Heart right ventricle (tissue), 16 donors: Measurements from ENCODE around the gene CPA2. TPM values are rescaled to one million over a fixed set of nuclear protein-coding genes. Genes with fewer than 3 reads are reported as not detected.
"Not testable (repeated sequence)": the region's sequence is repeated elsewhere in the genome, so short reads cannot be mapped to it uniquely, and the experiment has no call there.

Experiments used
- ATAC-seq, 8 donors: fragments of 200-7000 bp; cut with Tn5 transposase; one replicate each; pipeline ENCODE4 v1.9.1; 2020; ENCODE audit warnings: mild to moderate bottlenecking in 8 of 8, moderate library complexity in 8 of 8, moderate number of reproducible peaks in 1 of 8
- DNase-seq, 2 donors: peaks; one replicate each; pipeline ENCODE4 v3.0.0-alpha.2; 2020
- H3K27ac ChIP-seq, 10 donors: fragments of 200-600 bp; sonication (generic) in 2 of 10; one replicate each; pipeline versions ENCODE4 v1.5.0 to v1.8.0; 2020 to 2022; ENCODE audit warnings: mild to moderate bottlenecking in 3 of 10
- H3K27me3 ChIP-seq, 7 donors: fragments of 200-600 bp; one replicate each; pipeline ENCODE4 v1.8.0; 2021 to 2022; ENCODE audit warnings: mild to moderate bottlenecking in 2 of 7
- H3K36me3 ChIP-seq, 9 donors: fragments of 200-600 bp; sonication (generic) in 1 of 9; one replicate each; pipeline versions ENCODE4 v1.5.0 to v1.8.0; 2020 to 2022; ENCODE audit warnings: mild to moderate bottlenecking in 2 of 9
- H3K4me1 ChIP-seq, 9 donors: fragments of 200-600 bp; sonication (generic) in 1 of 9; one replicate each; pipeline versions ENCODE4 v1.5.0 to v1.8.0; 2020 to 2022; ENCODE audit warnings: mild to moderate bottlenecking in 4 of 9
- H3K4me3 ChIP-seq, 10 donors: fragments of 200-600 bp; sonication (generic) in 2 of 10; one replicate each; pipeline versions ENCODE4 v1.5.0 to v1.8.0; 2020 to 2022; ENCODE audit warnings: mild to moderate bottlenecking in 7 of 10, moderate library complexity in 2 of 10
- H3K9me3 ChIP-seq, 11 donors: fragments of 200-600 bp in 10 of 11; sonication (generic) in 2 of 11; one replicate each; pipeline versions ENCODE4 v1.5.0 to v1.8.0; 2013 to 2022; ENCODE audit warnings: mild to moderate bottlenecking in 2 of 11, control low read depth in 1 of 11, moderate library complexity in 1 of 11
- CTCF ChIP-seq, 9 donors: fragments of 200-600 bp; sonication (generic) in 2 of 9; IDR thresholded peaks; one replicate each; pipeline versions ENCODE4 v1.5.0 to v1.8.0; 2021 to 2022; ENCODE audit warnings: antibody characterized with exemption in 9 of 9, mild to moderate bottlenecking in 5 of 9, moderate library complexity in 1 of 9
- WGBS, 2 donors: extraction: QIAGEN DNeasy Blood & Tissue Kit; methylation state at CpG; one replicate each; pipeline ENCODE4 v1.1.7; 2013; ENCODE audit warnings: inconsistent platforms in 1 of 2; 5-methylcytosine and 5-hydroxymethylcytosine counted together
- intact Hi-C, 10 donors: fragments of 100-400 bp; cut with DNase I; formaldehyde crosslinking; loops; one replicate each; pipeline versions ENCODE4 v1.11.1 to v1.14.2; 2022
- polyA plus RNA-seq, 2 donors: library from polyadenylated mRNA; stranded (reverse); fragments of 200-250 nt; gene quantifications; one replicate each; pipeline ENCODE4 v1.2.3, GENCODE V29; 2013
- total RNA-seq, 10 donors: library from RNA; stranded (reverse); fragmentation: NEBNext Ultra II Directional in 3 of 10; extraction: Animal tissue kit (Norgen Biotek cat#: 25700) in 3 of 10; gene quantifications; one replicate each; pipeline versions ENCODE4 v1.2.1 to v1.2.4, GENCODE V29; 2021 to 2023
- donor health status: Arrhythmogenic right ventricular cardiomyopathy.
- donor health status: ischemic (EF 13 %, LVEDD 7.1; RV severe dilation, severe dysfunction).
- donor health status: healthy with polysubstance abuse.
- donor health status: DM: no; HTN: yes; CAD: no.
- donor health status: DM: no; HTN: no; CAD: no.
- donor health status: ischemic (EF 25% LVEDD 6.9; RV normal size, moderate dysfunction).
- donor health status: ischemic (EF 25% LVEDD 5.7; RV mildly dilated, moderate dysfunction).
- donor health status: healthy.
- donor health status: DM: yes; HTN: yes; CAD: no.
- donor health status: Ischemic cardiomyopathy.
- donor health status: ischemic (EF 35%, LVEDD 5.7; RV mildly dilated, moderate dysfunction).
- donor health status: nonischemic (EF 11% LVEDD 7.7; RV severe dilation, severe dysfunction).
- donor health status: DM: yes; HTN: yes; CAD: no.
- donor health status: PGD.
- donor health status: ischemic (EF 29% LVEDD 5.4; RV normal size, mild dysfunction).
- donor health status: nonischemic (EF 23%, LVEDD 6.1; RV moderate dilation, normal function).

Gene CPA2
- total and polyA plus RNA-seq, 12 donors = 0.23 to 1.1 (median 0.89) TPM; not detected in 4

GRCh38 chr7:130305433-130306042 lies 38.9 kb downstream of the CPA2 start:
- no peak for TF ChIP-seq CTCF (IDR thresholded peaks at IDR 0.05)
- H3K27ac ChIP-seq = no peak overlapping the region
- H3K9me3 ChIP-seq = no peaks in the 10 kb centered on the region
- H3K36me3 ChIP-seq = no peaks in the 10 kb centered on the region
- intact Hi-C loops = no loop called here
- peaks cover 0 to 5% (median 0%) of the 10 kb centered on the region in 7 donors for H3K27me3 ChIP-seq
- no peaks in the 10 kb centered on the region for H3K4me1 ChIP-seq
- ATAC-seq = no peak
- DNase-seq = no peak
- H3K4me3 ChIP-seq = no peak overlapping the region
- 86% methylated on average over 21 of the region's 21 CpGs for WGBS, 2 donors

GRCh38 chr7:130309986-130310385 lies 43.3 kb downstream of the CPA2 start:
- no peaks in the 10 kb centered on the region for H3K36me3 ChIP-seq
- intact Hi-C loops = no loop called here
- 88% methylated on average over 6 of the region's 6 CpGs for WGBS, 2 donors
- no peaks in the 10 kb centered on the region for H3K4me1 ChIP-seq
- no peak for TF ChIP-seq CTCF (IDR thresholded peaks at IDR 0.05)
- ATAC-seq (no peak), DNase-seq (no peak)
- no peak overlapping the region for H3K27ac ChIP-seq
- no peaks in the 10 kb centered on the region for H3K9me3 ChIP-seq
- no peak overlapping the region for H3K4me3 ChIP-seq
- H3K27me3 ChIP-seq = no peaks in the 10 kb centered on the region

DNA sequence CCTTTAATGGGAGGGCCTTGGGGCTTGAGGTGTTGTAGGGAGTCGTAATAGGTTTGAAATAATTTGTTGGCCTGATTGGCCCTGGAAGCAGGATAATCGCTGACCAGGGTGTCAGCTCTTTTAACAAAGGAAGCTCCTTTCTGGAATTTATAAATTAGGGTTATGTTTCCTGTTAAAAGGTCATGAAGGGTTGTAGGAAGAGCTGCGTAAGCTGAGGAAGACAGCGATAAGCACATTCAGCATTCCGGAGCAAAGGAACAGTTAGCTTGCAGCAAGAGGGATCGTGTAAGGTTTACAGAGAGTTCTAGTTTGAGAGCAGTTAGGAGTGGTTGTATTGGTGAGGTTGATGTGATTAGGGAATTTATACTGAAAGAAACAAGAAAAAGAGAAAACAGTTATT lies 47.6 kb downstream of the CPA2 start:
- Histone ChIP-seq H3K27ac (no peak overlapping the region), H3K4me3 (no peak overlapping the region), H3K9me3 (no peaks in the 10 kb centered on the region), H3K36me3 (no peaks in the 10 kb centered on the region), H3K27me3 (no peaks in the 10 kb centered on the region), H3K4me1 (no peaks in the 10 kb centered on the region)
- ATAC-seq = no peak
- no peak for DNase-seq
- intact Hi-C loops = no loop called here
- TF ChIP-seq CTCF (IDR thresholded peaks at IDR 0.05) = no peak
- 60 to 64% methylated on average over 6 of the region's 6 CpGs for WGBS, 2 donors

DNA sequence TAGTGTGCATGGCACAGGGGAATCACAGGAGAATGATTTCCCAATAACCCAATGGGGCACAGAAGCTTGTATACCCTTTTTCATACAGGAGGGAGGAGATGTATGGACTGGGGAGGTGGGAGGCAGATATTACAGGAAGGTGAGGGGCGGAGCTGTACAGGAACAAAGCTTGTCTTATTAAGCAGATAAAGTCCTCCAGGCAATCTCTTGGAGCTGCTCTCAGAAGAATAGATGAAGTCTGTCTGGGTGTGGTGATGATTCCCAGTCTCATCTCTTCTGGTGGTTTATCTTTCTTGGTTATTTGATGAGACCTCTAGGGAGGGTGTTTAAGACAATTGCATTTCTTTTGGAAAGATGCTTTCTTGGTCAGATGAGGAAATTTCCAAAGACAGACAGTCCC lies 52.9 kb downstream of the CPA2 start:
- Histone ChIP-seq H3K4me3 (no peak overlapping the region), H3K27ac (no peak overlapping the region), H3K27me3 (no peaks in the 10 kb centered on the region), H3K9me3 (no peaks in the 10 kb centered on the region), H3K36me3 (no peaks in the 10 kb centered on the region), H3K4me1 (no peaks in the 10 kb centered on the region)
- TF ChIP-seq CTCF (IDR thresholded peaks at IDR 0.05) = no peak
- intact Hi-C loops = no loop called here
- no peak for DNase-seq
- WGBS, 2 donors = 86 to 100% methylated on average over 1 of the region's 1 CpG
- ATAC-seq = no peak

- WGBS, 2 donors = 79 to 82% methylated on average over 3 of the region's 3 CpGs
- H3K4me1 ChIP-seq, H3K27me3 ChIP-seq, DNase-seq, ATAC-seq, intact Hi-C loops, H3K9me3 ChIP-seq, H3K4me3 ChIP-seq, H3K27ac ChIP-seq, H3K36me3 ChIP-seq: not testable (repeated sequence)
Observed at GRCh38 chr7:130321542-130322229, 55.0 kb downstream of the CPA2 start.
